G401 (cell line): ENCODE results near the gene RBP3. TPM values are rescaled to one million over a fixed set of nuclear protein-coding genes. Genes with fewer than 3 reads are reported as not detected.
"Not testable (repeated sequence)": the region's sequence is repeated elsewhere in the genome, so short reads cannot be mapped to it uniquely, and the experiment has no call there.

Experiments used
- DNase-seq: peaks from one replicate; pipeline ENCODE4 v3.0.0-alpha.2; 2015; ENCODE audit warnings: low spot score
- in situ Hi-C: cut with HindIII; loops from 2 replicates; pipeline ENCODE4 v1.10.0; 2016; ENCODE audit warnings: low sequenced_read_pairs, mixed read lengths
- total RNA-seq: library from RNA; depleted of rRNA; stranded (reverse); fragments of >200 nt; shearing (Covaris generic); gene quantifications from 2 replicates; pipeline ENCODE4 v1.2.3, GENCODE V29; 2014

Gene RBP3
- total RNA-seq, 1 experiment from 2014 or later, result not detected

GRCh38 chr10:47383261-47384147 is 35.3 kb downstream of the RBP3 start:
- in situ Hi-C loops, result no loop called here
- peak; percentile 46 for DNase-seq

DNA sequence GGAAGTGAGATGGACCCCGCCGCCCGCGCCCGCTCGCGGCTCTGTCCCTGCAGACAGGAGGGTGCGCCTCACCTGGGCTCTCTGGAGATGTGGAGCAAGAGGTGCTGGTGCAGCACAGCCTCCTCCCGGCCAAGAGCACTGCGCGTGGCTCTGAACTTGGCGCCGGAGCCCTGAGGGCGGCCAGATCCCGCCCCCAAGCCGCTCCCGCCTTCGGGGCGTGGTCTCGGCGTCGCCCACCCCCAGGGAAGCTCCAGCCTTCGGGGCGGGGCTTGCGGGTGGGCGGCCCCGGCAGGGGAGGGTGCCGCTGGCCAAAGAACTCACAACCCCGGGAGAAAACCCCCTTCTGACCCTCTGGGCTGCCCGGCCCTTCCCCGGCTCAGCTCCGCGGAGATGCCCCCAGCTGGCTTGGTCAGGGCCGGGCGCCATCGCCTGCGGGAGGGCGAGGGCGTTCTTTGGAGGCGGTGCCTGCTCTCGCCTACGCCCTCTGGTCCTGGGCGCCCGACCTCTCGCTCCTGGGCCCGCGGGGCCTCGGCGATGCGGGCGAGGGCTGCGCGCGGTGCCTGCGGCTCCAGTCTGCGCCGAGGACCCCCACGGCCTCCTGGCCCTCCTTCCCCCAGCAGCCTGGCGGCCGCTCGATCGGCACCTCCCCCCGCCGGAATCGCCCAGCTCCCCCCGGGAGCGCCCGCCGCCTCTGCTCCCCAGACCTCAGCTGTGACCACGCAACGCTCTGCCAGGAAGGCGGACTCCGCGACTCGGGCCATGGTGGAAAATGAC is 36.2 kb downstream of the RBP3 start, which contains the start of gene ZNF488:
Gene ZNF488 (minus strand): TSS at position 146 of the 774 bp plus-strand sequence. CDS start 15,464 bp downstream, outside the sequence.
- in situ Hi-C loops, result no loop called here
- DNase-seq, result peak; percentile 93

- DNase-seq, in situ Hi-C loops: not testable (repeated sequence)
Observed at GRCh38 chr10:47386104-47386503, 37.9 kb downstream of the RBP3 start.

GRCh38 chr10:47388879-47389278 is 40.7 kb downstream of the RBP3 start:
- in situ Hi-C loops, result no loop called here
- no peak for DNase-seq

- no peak for DNase-seq
- in situ Hi-C loops, result no loop called here
Observed at GRCh38 chr10:47389619-47390018, 41.5 kb downstream of the RBP3 start.

DNA sequence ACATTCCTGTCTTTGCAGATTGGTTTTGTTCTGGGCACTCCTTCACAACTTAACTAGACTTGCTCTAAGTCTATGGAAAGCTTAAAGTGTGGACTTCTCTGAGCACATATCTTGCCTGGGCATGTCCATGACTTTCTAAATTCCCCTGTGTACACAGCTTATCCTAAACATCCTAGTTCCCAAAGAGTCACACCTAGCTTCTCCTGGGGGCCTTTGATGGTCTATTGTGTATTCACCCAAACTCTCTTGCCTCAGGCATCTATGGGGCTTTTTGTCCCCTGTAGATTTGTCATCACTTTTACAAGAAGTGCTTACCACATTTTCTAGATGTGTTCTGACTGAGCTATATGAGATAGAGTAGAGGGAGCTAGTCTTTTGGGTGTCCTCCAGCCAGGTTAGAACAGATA is 48.2 kb downstream of the RBP3 start:
- in situ Hi-C loops, result no loop called here
- DNase-seq, result no peak

- DNase-seq, result no peak
- in situ Hi-C loops, result no loop called here
Observed at GRCh38 chr10:47397256-47397655, 49.1 kb downstream of the RBP3 start.

DNA sequence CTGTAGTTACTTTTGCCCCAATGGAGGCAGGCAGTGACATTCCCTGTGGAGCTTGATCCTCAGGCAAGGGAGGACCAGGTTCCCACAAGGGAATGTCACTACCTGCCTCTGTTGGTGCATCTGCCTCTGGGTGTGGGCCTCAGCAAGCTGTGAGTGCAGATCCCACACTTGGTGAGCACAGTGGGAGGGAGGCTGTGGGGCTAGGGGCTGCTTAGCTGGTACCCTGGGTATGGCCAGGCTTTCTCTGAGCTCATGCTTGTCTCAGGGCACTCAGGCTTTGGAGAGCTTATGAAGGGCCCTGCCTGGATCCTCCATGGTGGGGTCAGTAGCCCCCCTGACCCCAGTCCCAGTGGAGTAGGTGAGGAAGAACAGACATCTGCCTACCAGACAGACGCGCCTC is 52.1 kb downstream of the RBP3 start:
- DNase-seq, result no peak
- in situ Hi-C loops, result no loop called here

DNA sequence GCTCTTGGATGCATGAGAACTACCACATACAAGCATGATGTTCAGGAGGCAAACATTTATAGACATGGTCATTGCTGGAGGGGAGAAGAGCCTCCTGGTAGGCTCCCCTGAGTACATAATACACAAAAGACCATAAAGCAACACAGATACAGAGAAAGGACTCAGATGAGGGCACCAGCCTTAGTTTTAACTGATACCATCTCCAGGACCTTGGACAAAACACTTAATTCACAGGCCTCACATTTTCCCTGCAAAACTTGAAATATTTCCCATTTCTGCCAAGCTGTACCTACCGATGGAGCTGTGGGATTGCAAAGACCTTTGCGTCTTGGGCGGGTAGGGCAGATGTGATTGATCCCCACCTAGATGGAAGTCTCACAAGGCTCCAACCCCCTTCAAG is 52.6 kb downstream of the RBP3 start:
- DNase-seq, result no peak
- in situ Hi-C loops, result no loop called here

DNA sequence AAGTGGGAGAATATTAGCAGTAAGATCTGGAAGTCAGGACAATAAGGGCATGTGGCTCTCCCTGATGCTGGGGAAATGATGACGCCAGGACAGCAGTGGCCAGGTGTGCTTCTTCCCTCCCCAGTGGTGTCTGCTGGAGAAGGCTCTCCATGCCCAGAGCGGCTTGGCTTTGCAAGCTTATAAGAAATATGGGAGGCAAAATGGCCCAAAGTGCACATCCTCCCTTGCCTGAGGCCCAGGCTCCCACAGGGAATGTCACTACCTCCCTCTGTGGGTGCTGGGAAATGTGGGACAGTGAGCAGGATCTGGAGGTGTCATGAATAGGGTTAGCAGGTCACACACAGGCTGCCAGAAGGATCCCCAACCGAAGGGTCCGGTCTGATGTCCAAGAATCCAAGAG is 53.0 kb downstream of the RBP3 start:
- DNase-seq, result no peak
- in situ Hi-C loops, result no loop called here

DNA sequence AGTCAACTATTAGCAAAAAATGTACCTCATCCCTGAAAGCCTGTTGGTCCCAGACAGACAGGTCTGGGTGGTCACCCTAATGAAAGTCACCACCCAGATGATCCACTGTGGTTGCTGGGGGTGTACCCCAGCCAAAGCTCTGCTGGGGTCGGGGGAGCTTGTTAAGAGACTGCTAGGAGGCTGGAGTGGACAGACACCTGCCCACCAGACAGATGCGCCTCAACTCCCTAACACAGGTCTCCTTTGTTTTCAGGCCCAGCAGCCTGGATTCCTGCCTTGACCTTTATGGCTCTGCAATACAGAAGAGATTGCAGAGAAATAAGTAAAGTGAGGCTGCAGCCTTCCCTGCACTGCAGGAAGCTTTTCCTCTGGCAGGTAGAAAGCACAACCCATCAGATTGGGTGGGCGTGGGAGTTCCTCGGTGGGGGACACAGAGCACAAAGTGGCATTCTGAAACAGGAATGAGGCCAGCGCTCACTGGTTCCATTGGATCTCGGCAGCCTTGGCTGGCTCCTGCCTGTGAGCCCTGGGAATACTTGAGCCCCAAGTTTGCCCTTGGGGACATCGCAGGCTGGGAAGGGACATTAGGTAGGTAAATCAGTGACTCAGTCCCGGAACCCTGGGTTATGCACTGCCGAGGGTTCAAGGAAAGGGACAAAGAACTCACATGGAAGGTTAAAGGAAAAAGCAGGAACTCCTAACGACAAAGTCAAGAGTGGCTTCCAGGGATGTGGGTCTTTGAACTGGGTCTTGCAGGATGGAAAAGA is 53.9 kb downstream of the RBP3 start:
- no peak for DNase-seq

DNA sequence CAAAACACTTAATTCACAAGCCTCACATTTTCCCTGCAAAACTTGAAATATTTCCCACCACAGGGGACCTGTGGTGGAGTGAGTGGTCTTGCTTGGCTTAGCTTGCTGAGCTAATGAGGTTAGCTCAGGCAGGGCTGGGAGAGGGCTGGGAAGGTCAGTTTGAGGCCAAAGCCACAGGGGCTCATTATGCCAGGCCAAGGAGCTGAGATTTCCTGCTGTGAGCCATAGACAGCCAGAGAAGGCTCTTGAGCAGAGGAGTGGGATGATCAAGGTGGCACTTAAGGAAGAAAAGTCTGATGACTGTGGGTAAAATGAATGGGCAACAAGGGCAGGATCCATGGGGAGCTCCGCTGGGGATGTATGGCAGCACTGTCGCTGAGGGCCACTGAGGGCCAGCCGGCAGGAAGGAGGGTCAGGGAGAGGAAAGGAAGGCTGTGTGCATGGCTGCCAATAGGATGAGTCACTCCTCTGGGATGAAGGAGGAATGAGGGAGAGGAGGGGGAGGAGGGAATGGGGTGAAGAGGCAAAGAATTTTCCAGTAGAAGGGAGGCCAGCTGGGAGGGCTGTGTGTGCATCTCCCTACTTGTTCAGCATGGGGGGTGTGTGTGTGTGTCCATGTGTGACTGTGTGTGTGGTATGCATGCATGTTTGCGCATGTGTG is 54.6 kb downstream of the RBP3 start:
- DNase-seq, result no peak
- in situ Hi-C loops, result no loop called here

More for the DNA sequence above, 53.9 kb downstream of the RBP3 start:
- in situ Hi-C loops, result no loop called here

DNA sequence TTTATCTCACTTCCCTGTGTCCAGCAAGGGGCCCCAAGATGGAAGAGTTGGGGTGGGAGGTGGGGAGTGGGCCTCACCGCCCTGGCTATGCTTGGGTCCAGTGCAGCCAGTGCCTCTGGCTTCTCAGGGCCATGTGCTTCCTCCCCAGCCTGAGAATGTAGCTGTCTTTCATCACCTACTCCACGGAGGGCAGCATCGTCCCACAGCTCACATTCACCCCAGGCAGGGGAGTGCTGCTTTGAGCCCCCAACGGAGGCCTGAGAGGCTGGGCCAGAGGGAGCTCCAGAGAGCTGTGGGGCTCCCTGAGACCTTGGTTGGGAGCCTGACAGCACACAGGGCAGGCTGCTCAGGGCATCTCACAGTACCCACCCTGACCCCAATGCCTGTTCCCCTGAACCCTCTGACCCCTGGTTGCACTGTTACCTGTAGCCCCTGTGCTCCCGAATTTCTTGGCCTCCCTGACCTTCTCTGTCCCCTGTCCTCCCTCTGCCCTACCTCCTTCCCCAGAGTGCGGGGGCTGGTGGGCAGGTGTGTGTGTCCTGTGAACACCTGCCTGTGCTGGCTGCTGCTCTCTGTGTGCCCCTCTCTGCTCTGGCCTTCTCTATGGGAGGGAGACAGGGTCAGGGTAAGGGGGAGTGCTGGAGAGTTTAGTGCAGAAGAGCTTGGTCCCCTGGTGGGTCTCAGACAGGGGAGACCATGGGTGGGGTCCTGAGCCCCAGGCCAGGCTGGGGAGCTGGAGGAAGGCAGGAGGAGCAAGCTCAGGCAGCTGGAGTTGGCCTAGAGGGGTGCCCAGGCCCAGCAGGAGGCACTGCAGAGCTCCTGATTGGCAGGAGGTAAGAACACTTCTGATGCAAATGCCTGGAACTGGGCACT is 55.5 kb downstream of the RBP3 start:
- in situ Hi-C loops, result no loop called here
- DNase-seq, result no peak

GRCh38 chr10:47404446-47404845 is 56.3 kb downstream of the RBP3 start:
- in situ Hi-C loops, result no loop called here
- peak; percentile 4 for DNase-seq

- in situ Hi-C loops, result no loop called here
Observed at GRCh38 chr10:47404937-47405336, 56.8 kb downstream of the RBP3 start.

GRCh38 chr10:47405857-47406547 is 57.8 kb downstream of the RBP3 start:
- in situ Hi-C loops, result no loop called here
- no peak for DNase-seq

More at GRCh38 chr10:47404937-47405336, 56.8 kb downstream of the RBP3 start:
- DNase-seq, result no peak

DNA sequence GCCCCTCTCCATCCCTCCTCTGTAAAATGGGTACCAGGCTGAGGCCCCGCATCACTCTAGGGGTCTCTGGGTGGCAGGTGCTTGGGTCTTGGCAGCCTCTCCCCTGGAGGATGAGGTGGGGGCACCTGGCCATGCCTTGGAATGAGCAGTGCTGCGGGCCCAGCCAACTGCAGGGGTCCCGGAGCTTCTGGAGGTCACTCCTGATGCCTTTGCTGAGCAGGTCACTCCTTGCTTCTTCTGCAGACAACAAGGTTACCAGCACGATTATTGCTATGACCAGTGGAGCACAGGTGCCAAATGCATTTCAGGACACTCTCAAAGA is 58.3 kb downstream of the RBP3 start:
- no peak for DNase-seq
- in situ Hi-C loops, result no loop called here
